GM23248 (cell line): ENCODE data around the gene STUM.
"Not testable (repeated sequence)": the region's sequence is repeated elsewhere in the genome, so short reads cannot be mapped to it uniquely, and the experiment has no call there.

Experiments
- EZH2 ChIP-seq: fragments of 200-600 bp; sonication (generic); IDR thresholded peaks from 2 replicates; pipeline ENCODE4 v1.6.1; 2018; ENCODE audit warnings: antibody characterized with exemption, mild to moderate bottlenecking; ENCODE audit not compliant: insufficient read depth, poor library complexity, severe bottlenecking
- EZH2phosphoT487 ChIP-seq: fragments of 200-600 bp; sonication (generic); IDR thresholded peaks from 2 replicates; pipeline ENCODE4 v1.6.1; 2018; ENCODE audit warnings: antibody characterized with exemption, moderate library complexity, mild to moderate bottlenecking, low read depth; ENCODE audit not compliant: insufficient read depth

DNA sequence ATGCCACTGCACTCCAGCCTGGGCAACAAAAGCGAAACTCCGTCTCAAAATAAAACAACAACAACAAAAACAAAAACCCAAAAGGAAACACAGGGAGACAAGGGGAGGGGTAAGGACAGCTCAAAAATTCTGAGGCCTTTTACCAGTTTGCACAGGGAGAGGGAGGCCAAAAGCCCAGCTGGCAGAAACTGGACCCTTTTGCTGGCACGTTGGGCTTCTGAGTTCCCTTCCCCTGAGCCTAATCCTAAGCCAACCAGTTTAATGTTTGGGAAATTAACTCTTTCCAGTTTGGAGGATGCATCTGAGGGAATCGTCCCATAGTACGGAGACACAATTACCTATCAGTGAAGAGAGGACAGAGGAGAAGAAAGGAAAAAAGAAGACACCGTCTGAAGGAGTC lies 63.4 kb downstream of the STUM start:
- TF ChIP-seq EZH2, EZH2phosphoT487: not testable (repeated sequence)
